ENCODE measurements around the gene RPL13A. TPM values are rescaled to one million over a fixed set of nuclear protein-coding genes. Genes with fewer than 3 reads are reported as not detected.
A peak's percentile ranks its signal among the peaks of the same experiment; 100 is the strongest.

The RPL13A gene
- total RNA-seq, 8 experiments from 2014 or later = 2,225 to 4,117 (median 3,221) TPM

GRCh38 chr19:49475191-49475917 is 12.1 kb upstream of the RPL13A start:
- WGBS, 10 experiments = 83% methylated on average over 1 of the region's 15 CpGs; no CpG with 5 or more reads in 9 of the 10 experiments
- in situ Hi-C loops (cut with MboI; ENCODE audit: low pct_unique_long_range_greater_than_20kb in 2 of 9, low sequenced_read_pairs in 9 of 9, unreplicated experiment in 9 of 9) = no loop called here

GRCh38 chr19:49475995-49476880 is 11.2 kb upstream of the RPL13A start:
- Histone ChIP-seq H3K27ac (no peak overlapping the region), H3K4me3 (no peak overlapping the region), H3K4me1 (replicated peaks in 1 of 2) (no peaks in the 10 kb centered on the region)
- ATAC-seq (replicated peaks in 6 of 8) = peak; percentile 24 to 89 (median 85)
- 0 to 100% (median 48%) methylated on average over 1 to 5 of the region's 27 CpGs; no CpG with 5 or more reads in 4 of the 10 experiments for WGBS, 10 experiments
- in situ Hi-C loops (cut with MboI; ENCODE audit: low pct_unique_long_range_greater_than_20kb in 2 of 9, low sequenced_read_pairs in 9 of 9, unreplicated experiment in 9 of 9) = no loop called here

More at GRCh38 chr19:49475191-49475917, 12.1 kb upstream of the RPL13A start:
- Histone ChIP-seq H3K4me1 (replicated peaks in 1 of 2) (no peaks in the 10 kb centered on the region), H3K4me3 (no peak overlapping the region), H3K27ac (no peak overlapping the region)
- no peak for ATAC-seq (replicated peaks in 6 of 8)

GRCh38 chr19:49479975-49480628 is 7.3 kb upstream of the RPL13A start:
- no peak for ATAC-seq (replicated peaks in 6 of 8)
- H3K4me1 ChIP-seq (replicated peaks in 1 of 2) = no peaks in the 10 kb centered on the region
- H3K4me3 ChIP-seq = no peak overlapping the region
- in situ Hi-C loops (cut with MboI; ENCODE audit: low pct_unique_long_range_greater_than_20kb in 2 of 9, low sequenced_read_pairs in 9 of 9, unreplicated experiment in 9 of 9) = no loop called here
- WGBS, 10 experiments = 93 to 100% (median 100%) methylated on average over 2 to 3 of the region's 14 CpGs; no CpG with 5 or more reads in 7 of the 10 experiments
- no peak overlapping the region for H3K27ac ChIP-seq

GRCh38 chr19:49481020-49481683 is 6.3 kb upstream of the RPL13A start:
- H3K4me1 ChIP-seq (replicated peaks in 1 of 2) = no peaks in the 10 kb centered on the region
- peak in 1 of 8 experiments; percentile 7 for ATAC-seq (replicated peaks in 6 of 8)
- 80 to 100% (median 83%) methylated on average over 1 to 4 of the region's 7 CpGs; no CpG with 5 or more reads in 4 of the 10 experiments for WGBS, 10 experiments
- no peak overlapping the region for H3K27ac ChIP-seq
- in situ Hi-C loops (cut with MboI; ENCODE audit: low pct_unique_long_range_greater_than_20kb in 2 of 9, low sequenced_read_pairs in 9 of 9, unreplicated experiment in 9 of 9) = no loop called here
- H3K4me3 ChIP-seq = no peak overlapping the region

GRCh38 chr19:49486232-49486631 is 1.2 kb upstream of the RPL13A start:
- WGBS, 10 experiments = 56 to 100% (median 100%) methylated on average over 1 to 4 of the region's 7 CpGs; no CpG with 5 or more reads in 5 of the 10 experiments
- Histone ChIP-seq H3K4me1 (replicated peaks in 1 of 2) (peaks cover 12 to 13% of the 10 kb centered on the region in 2 donors), H3K27ac (no peak overlapping the region), H3K4me3 (no peak overlapping the region)
- in situ Hi-C loops (cut with MboI; ENCODE audit: low pct_unique_long_range_greater_than_20kb in 2 of 9, low sequenced_read_pairs in 9 of 9, unreplicated experiment in 9 of 9) = no loop called here
- ATAC-seq (replicated peaks in 6 of 8) = no peak

- WGBS, 10 experiments = 38 to 95% (median 73%) methylated on average over 7 to 9 of the region's 23 CpGs; no CpG with 5 or more reads in 7 of the 10 experiments
- Histone ChIP-seq H3K4me3 (peak overlapping the region in 3 of 5 donors; percentile 12 to 18 (median 16)), H3K27ac (peak overlapping the region; percentile 54 to 85)
Observed at GRCh38 chr19:49486710-49487276, 615 bp upstream of the RPL13A start.

GRCh38 chr19:49488046-49488862 is 846 bp downstream of the RPL13A start:
- WGBS, 10 experiments = 0 to 1% (median 0%) methylated on average over 1 to 19 of the region's 26 CpGs; no CpG with 5 or more reads in 2 of the 10 experiments
- in situ Hi-C loops (cut with MboI; ENCODE audit: low pct_unique_long_range_greater_than_20kb in 2 of 9, low sequenced_read_pairs in 9 of 9, unreplicated experiment in 9 of 9) = no loop called here
- Histone ChIP-seq H3K27ac (peak overlapping the region; percentile 89 to 91), H3K4me1 (replicated peaks in 1 of 2) (peaks cover 12 to 13% of the 10 kb centered on the region in 2 donors), H3K4me3 (peak overlapping the region; percentile 83 to 97 (median 85))
- no peak for ATAC-seq (replicated peaks in 6 of 8)

More at GRCh38 chr19:49486710-49487276, 615 bp upstream of the RPL13A start:
- H3K4me1 ChIP-seq (replicated peaks in 1 of 2) = peaks cover 12 to 13% of the 10 kb centered on the region in 2 donors
- ATAC-seq (replicated peaks in 6 of 8) = no peak
- in situ Hi-C loops (cut with MboI; ENCODE audit: low pct_unique_long_range_greater_than_20kb in 2 of 9, low sequenced_read_pairs in 9 of 9, unreplicated experiment in 9 of 9) = no loop called here

GRCh38 chr19:49488863-49489537 is 1.6 kb downstream of the RPL13A start:
- Histone ChIP-seq H3K4me1 (replicated peaks in 1 of 2) (peaks cover 12 to 13% of the 10 kb centered on the region in 2 donors), H3K4me3 (peak overlapping the region; percentile 83 to 97 (median 85)), H3K27ac (peak overlapping the region; percentile 89 to 91)
- WGBS, 10 experiments = 0 to 62% (median 34%) methylated on average over 3 to 14 of the region's 15 CpGs; no CpG with 5 or more reads in 2 of the 10 experiments
- in situ Hi-C loops (cut with MboI; ENCODE audit: low pct_unique_long_range_greater_than_20kb in 2 of 9, low sequenced_read_pairs in 9 of 9, unreplicated experiment in 9 of 9) = no loop called here
- peak in 1 of 8 experiments; percentile 1 for ATAC-seq (replicated peaks in 6 of 8)

GRCh38 chr19:49489601-49490167 is 2.3 kb downstream of the RPL13A start:
- in situ Hi-C loops (cut with MboI; ENCODE audit: low pct_unique_long_range_greater_than_20kb in 2 of 9, low sequenced_read_pairs in 9 of 9, unreplicated experiment in 9 of 9) = no loop called here
- peak in 1 of 8 experiments; percentile 3 for ATAC-seq (replicated peaks in 6 of 8)
- Histone ChIP-seq H3K4me1 (replicated peaks in 1 of 2) (peaks cover 12 to 13% of the 10 kb centered on the region in 2 donors), H3K4me3 (peak overlapping the region in 4 of 5 donors; percentile 83 to 97 (median 90)), H3K27ac (peak overlapping the region; percentile 6 to 91)
- WGBS, 10 experiments = 0 to 100% (median 55%) methylated on average over 1 to 14 of the region's 15 CpGs; no CpG with 5 or more reads in 3 of the 10 experiments

GRCh38 chr19:49490287-49491029 is 3.0 kb downstream of the RPL13A start:
- Histone ChIP-seq H3K4me1 (replicated peaks in 1 of 2) (peaks cover 13 to 15% of the 10 kb centered on the region in 2 donors), H3K4me3 (peak overlapping the region in 1 of 5 donors; percentile 4), H3K27ac (no peak overlapping the region)
- in situ Hi-C loops (cut with MboI; ENCODE audit: low pct_unique_long_range_greater_than_20kb in 2 of 9, low sequenced_read_pairs in 9 of 9, unreplicated experiment in 9 of 9) = no loop called here
- 80 to 100% (median 99%) methylated on average over 1 to 10 of the region's 27 CpGs; no CpG with 5 or more reads in 5 of the 10 experiments for WGBS, 10 experiments
- no peak for ATAC-seq (replicated peaks in 6 of 8)

Measured in motor neuron (in vitro differentiated cells).